ENCODE data around the gene LGALS3.

LGALS3 gene

DNA sequence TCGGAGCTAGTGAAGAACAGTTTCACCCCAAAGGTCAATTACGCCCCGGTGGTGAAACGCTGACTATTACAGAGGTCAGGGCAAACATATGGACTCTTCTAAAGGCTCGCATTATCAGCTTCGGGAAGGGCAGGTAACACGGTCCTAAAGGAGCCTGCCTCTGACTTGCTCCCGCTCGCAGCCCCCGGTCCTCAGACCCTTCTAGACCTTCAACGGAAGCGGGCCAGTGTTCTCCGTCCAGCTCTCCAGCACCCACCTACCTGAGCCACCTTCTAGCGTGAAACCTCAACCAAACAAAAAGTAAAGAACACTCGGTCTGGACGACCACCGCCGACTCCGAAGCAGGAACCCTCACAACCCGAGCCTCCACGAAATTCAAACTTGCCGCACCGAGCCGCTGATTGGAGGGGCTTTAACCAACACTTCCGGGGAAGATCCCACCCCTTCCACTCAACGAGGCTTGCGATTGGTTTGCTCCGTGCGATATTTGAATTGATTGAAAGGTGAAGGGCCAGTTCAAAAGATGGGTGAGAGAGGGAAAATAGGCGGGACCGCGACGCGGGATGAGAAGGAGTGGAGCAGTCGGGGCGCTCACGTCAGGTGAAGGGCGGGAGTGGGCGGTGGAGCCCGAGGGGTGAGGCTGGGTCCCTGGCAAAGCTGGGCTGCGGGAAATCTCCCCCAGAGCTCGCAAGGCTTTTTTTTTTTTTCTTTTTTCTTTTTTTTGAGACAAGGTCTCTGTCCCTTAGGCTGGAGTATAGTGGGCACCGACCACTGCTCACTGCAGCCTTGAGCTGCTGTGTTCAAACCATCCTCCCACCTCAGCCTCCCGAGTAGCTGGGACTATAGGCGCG is 62.4 kb downstream of the LGALS3 start, which contains the start of gene DLGAP5:
Gene DLGAP5 (minus strand): TSS at position 383 of the 851 bp plus-strand sequence. CDS start 2,406 bp downstream, outside the sequence.
- peak; percentile 81 for DNase-seq (ENCODE audit: low read depth)

DNA sequence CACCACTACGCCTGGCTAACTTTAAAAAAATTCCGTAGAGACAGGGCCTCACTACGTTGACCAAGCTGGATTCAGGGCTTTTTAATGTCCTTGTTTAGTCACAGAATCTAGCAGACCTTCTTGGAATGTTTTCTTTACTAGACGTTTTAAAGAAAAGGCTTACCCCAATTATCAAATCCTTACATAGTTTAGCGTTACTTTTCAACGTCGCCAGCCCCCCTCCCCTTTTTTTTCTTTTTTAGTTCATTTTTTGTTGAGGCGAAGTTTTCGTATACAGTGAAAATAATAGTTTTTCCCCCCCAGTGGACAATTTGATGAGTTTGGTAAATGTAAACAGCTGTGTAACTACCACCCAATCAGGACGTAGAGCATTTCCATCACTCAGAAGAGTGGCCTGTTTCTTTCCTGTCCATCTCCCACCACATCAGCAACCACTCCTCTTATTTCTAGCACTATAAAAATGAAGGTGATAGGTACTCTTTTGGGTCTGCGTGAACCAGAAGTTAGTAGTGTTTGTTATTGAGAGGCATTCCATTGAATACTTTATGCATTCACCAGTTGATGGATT is 63.1 kb downstream of the LGALS3 start:
- DNase-seq (ENCODE audit: low read depth): no peak

DNA sequence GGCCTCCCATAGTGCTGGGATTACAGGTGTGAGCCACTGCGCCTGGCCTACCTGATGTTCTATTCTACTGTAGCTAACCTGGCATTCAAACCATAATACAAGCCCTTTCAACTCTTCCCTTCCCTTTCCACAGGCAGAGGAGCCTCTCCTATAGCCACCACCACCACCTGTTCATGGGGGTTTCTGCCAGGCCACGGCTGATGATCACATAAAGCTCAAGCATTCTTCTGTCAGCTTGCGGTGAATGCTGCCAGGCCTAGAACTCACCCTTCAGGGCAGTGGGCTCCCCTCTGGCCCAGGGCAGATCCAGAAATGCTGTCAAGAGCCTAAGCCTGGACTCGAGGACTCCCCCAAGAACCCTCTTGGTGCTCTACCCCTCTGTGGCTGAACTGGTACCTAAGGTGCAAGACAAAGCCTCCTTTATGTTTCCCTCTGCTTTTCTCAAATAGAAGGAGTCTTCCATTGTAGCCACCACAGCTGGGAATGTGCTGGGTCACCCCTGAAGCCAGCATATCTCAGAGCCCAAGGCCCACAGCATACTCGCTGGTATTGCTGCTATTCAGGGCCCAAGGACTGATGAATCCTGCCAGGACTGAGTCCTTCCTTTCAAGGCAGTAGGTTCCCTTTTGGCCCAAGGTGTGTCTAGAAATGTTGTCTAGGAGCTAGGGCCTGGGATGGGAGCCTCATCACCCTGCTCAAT is 65.8 kb downstream of the LGALS3 start:
- no peak for DNase-seq (ENCODE audit: low read depth)
